Left cardiac atrium (tissue), 4 donors: ENCODE data around the gene GNB5. TPM values are rescaled to one million over a fixed set of nuclear protein-coding genes. Genes with fewer than 3 reads are reported as not detected.

Experiments
- ATAC-seq, 2 donors: fragments of 200-7000 bp; cut with Tn5 transposase; one replicate each; pipeline ENCODE4 v1.9.1; 2020; ENCODE audit warnings: mild to moderate bottlenecking in 2 of 2, moderate library complexity in 2 of 2
- DNase-seq: peaks from one replicate; pipeline ENCODE4 v3.0.0-alpha.2; 2020
- intact Hi-C, 2 donors: fragments of 100-400 bp; cut with DNase I; formaldehyde crosslinking; loops; one replicate each; pipeline versions ENCODE4 v1.14.1 to v1.15.1; 2022 to 2023
- total RNA-seq, 2 donors: library from RNA; stranded (reverse); fragmentation: NEBNext Ultra II Directional; extraction: Animal tissue kit (Norgen Biotek cat#: 25700); gene quantifications; one replicate each; pipeline ENCODE4 v1.2.1, GENCODE V29; 2021
- donor health status: DM: no; HTN: yes; CAD: no.
- donor health status: DM: no; HTN: yes; CAD: no; lungs with severe emphysema.
- donor health status: DM: yes; HTN: yes; CAD: no.
- donor health status: Dilated cardiomyopathy.

Gene GNB5
- total RNA-seq, 2 donors from 2014 or later = 36.3 to 63.4 TPM

- no peak for DNase-seq
- intact Hi-C loops = no loop called here
- no peak for ATAC-seq
Measured at GRCh38 chr15:52213206-52213605, 22.0 kb upstream of the GNB5 start.

GRCh38 chr15:52208306-52208946 lies 17.2 kb upstream of the GNB5 start:
- peak; percentile 40 for DNase-seq
- intact Hi-C loops = no loop called here

GRCh38 chr15:52207191-52207590 lies 16.0 kb upstream of the GNB5 start:
- ATAC-seq (no peak), DNase-seq (no peak)
- intact Hi-C loops = no loop called here

More at GRCh38 chr15:52208306-52208946, 17.2 kb upstream of the GNB5 start:
- peak in 1 of 2 donors; percentile 75 for ATAC-seq

- DNase-seq (no peak), ATAC-seq (peak in 1 of 2 donors; percentile 36)
- intact Hi-C loops = no loop called here
Measured at GRCh38 chr15:52206446-52206845, 15.3 kb upstream of the GNB5 start.

GRCh38 chr15:52204657-52205056 lies 13.5 kb upstream of the GNB5 start:
- DNase-seq = no peak
- intact Hi-C loops = no loop called here
- no peak for ATAC-seq

GRCh38 chr15:52200831-52201365 lies 9.7 kb upstream of the GNB5 start:
- intact Hi-C loops = no loop called here
- no peak for ATAC-seq

GRCh38 chr15:52199271-52199670 lies 8.1 kb upstream of the GNB5 start:
- DNase-seq = no peak
- intact Hi-C loops = no loop called here
- ATAC-seq = no peak

More at GRCh38 chr15:52200831-52201365, 9.7 kb upstream of the GNB5 start:
- no peak for DNase-seq

- intact Hi-C loops = no loop called here
- no peak for DNase-seq
- ATAC-seq = no peak
Measured at GRCh38 chr15:52196891-52197290, 5.7 kb upstream of the GNB5 start.

GRCh38 chr15:52193791-52194190 lies 2.6 kb upstream of the GNB5 start:
- ATAC-seq = no peak
- intact Hi-C loops = no loop called here
- DNase-seq = no peak

- no peak for DNase-seq
- no peak for ATAC-seq
- intact Hi-C loops = no loop called here
Measured at GRCh38 chr15:52193321-52193720, 2.1 kb upstream of the GNB5 start.

- ATAC-seq (peak; percentile 44 to 55), DNase-seq (no peak)
- intact Hi-C loops = no loop called here
Measured at GRCh38 chr15:52186651-52187486, 4.3 kb downstream of the GNB5 start.

- intact Hi-C loops = loop anchor here in 1 of 2 donors (2.0 kb wide), 1 partner anchor 48 kb away; no protein-coding TSS in a partner anchor
- DNase-seq (peak; percentile 37), ATAC-seq (peak; percentile 64 to 69)
Measured at GRCh38 chr15:52185151-52185561, 6.0 kb downstream of the GNB5 start.

- DNase-seq = no peak
- intact Hi-C loops = loop anchor here in 1 of 2 donors (2.0 kb wide), 1 partner anchor 48 kb away; no protein-coding TSS in a partner anchor
Measured at GRCh38 chr15:52184721-52185120, 6.5 kb downstream of the GNB5 start.

GRCh38 chr15:52183562-52184173 lies 7.5 kb downstream of the GNB5 start:
- no peak for ATAC-seq
- DNase-seq = no peak
- intact Hi-C loops = loop anchor here in 1 of 2 donors (2.0 kb wide), 2 partner anchors 43 to 49 kb away; no protein-coding TSS in a partner anchor

More at GRCh38 chr15:52184721-52185120, 6.5 kb downstream of the GNB5 start:
- no peak for ATAC-seq

- ATAC-seq (no peak), DNase-seq (no peak)
- intact Hi-C loops = loop anchor here in 1 of 2 donors (2.0 kb wide), 1 partner anchor 45 kb away; no protein-coding TSS in a partner anchor
Measured at GRCh38 chr15:52181938-52182780, 9.0 kb downstream of the GNB5 start.

GRCh38 chr15:52180851-52181450 lies 10.2 kb downstream of the GNB5 start:
- intact Hi-C loops = no loop called here
- ATAC-seq = no peak
- no peak for DNase-seq

GRCh38 chr15:52180196-52180835 lies 10.9 kb downstream of the GNB5 start:
- peak; percentile 6 to 31 for ATAC-seq
- intact Hi-C loops = no loop called here
- peak; percentile 28 for DNase-seq
